ENCODE data around the gene TMEM53.

GRCh38 chr1:44642255-44642654, 32.0 kb downstream of the TMEM53 start:
- TF ChIP-seq, protein P1, sequence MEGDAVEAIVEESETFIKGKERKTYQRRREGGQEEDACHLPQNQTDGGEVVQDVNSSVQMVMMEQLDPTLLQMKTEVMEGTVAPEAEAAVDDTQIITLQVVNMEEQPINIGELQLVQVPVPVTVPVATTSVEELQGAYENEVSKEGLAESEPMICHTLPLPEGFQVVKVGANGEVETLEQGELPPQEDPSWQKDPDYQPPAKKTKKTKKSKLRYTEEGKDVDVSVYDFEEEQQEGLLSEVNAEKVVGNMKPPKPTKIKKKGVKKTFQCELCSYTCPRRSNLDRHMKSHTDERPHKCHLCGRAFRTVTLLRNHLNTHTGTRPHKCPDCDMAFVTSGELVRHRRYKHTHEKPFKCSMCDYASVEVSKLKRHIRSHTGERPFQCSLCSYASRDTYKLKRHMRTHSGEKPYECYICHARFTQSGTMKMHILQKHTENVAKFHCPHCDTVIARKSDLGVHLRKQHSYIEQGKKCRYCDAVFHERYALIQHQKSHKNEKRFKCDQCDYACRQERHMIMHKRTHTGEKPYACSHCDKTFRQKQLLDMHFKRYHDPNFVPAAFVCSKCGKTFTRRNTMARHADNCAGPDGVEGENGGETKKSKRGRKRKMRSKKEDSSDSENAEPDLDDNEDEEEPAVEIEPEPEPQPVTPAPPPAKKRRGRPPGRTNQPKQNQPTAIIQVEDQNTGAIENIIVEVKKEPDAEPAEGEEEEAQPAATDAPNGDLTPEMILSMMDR (conservative IDR thresholded peaks at IDR 0.05; ENCODE audit: low read depth, low read length), result no peak
- no peak for TF ChIP-seq EZH2 (IDR thresholded peaks at IDR 0.05; ENCODE audit: borderline replicate concordance, low read depth, low read length, poor library complexity, severe bottlenecking)
